NCI-H146 treated with DMSO at 0.1 percent for 48 hours (cell line): ENCODE measurements around the gene SUMO2.
"Not testable (repeated sequence)": the region's sequence is repeated elsewhere in the genome, so short reads cannot be mapped to it uniquely, and the experiment has no call there.

Experiments
- DNase-seq: peaks from one replicate; lab custom pipeline; 2025; ENCODE audit not compliant: unreplicated experiment; lab: John Stamatoyannopoulos, UW

SUMO2 gene

GRCh38 chr17:75182319-75182568 is 515 bp downstream of the SUMO2 start:
- no peak for DNase-seq

DNA sequence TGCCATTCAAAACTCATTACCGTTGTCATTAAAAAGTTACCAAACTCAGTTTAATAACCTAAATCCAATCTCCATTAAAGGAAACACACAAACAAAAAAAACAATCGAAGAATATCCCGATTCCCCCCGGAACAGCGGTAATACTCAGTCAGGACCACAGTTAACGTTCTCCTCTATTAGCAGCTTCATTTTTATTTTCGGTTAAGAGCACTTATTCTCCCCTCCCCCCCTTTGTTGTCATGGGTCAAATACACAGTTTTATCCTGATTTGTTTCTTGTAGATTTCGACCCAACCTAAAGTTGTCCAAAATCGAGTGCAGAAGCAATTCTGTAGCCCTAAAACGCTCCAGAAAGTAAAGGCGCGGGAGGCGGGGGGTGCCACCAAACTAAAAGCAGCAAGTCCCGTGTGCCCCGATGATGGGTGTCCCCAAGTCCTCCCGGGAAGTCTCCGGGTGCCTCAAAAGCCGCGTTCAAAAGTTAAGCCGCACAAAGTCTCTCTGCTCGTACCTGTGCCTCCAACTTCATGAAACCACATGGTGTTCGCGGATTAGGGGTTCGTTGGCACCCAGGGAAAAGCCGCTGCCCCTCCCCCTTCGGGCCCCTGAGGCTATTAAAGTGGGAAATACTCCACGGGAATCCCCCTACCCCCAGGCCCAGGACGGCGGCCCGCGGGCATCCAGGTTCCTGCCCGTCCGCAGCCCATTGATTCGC is 996 bp downstream of the SUMO2 start:
- DNase-seq = no peak

DNA sequence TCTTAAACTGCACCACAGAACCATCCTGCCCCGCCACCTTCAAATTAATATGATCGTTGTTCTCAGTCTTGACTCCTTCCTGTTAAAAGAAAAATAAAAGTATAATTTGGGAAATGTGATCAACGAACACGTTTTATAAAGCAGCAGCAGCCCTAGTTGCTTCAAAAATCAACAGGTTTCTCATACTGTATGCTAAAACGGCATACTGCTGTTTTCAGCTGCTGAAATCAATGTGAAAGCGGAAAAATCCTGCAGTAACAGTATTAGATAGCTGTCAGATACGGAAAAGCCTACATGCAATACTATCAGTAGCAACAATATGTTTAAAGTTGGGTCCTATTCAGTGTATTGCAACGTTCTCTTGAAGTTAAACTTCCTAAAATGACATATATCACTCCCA is 1.6 kb downstream of the SUMO2 start:
- no peak for DNase-seq

DNA sequence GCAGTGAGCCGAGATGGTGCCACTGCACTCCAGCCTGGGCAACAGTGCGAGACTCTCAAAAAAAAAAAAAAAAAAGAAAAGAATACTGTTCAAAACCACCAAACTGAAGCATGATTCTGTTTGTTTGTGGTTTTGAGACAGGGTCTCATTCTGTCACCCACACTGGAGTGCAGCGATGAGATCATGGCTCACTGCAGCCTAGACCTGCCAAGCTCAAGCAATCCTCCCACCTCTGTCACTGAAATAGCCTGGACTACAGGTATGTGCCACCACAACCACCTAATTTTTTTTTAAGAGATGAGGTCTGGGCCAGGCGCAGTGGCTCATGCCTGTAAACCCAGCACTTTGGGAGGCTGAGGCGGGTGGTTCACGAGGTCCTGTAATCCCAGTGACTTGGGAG is 4.3 kb downstream of the SUMO2 start:
- no peak for DNase-seq

- no peak for DNase-seq
Measured at GRCh38 chr17:75176625-75177024, 6.1 kb downstream of the SUMO2 start.

DNA sequence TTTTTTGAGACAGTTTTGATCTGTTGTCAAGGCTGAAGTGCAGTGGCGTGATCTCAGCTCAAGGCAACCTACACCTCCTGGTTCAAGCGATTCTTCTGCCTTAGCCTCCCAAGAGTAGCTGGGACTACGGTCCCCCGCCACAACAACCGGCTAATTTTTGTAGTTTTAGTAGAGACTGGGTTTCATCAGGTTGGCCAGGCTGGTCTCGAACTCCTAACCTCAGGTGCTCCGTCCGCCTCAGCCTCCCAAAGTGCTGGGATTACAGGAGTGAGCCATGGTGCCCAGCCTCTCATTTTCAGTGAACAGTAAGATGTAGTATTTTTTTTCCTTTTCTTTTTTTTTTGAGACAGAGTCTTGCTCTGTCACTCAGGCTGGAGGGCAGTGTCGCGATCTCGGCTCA is 7.8 kb downstream of the SUMO2 start:
- no peak for DNase-seq

- no peak for DNase-seq
Measured at GRCh38 chr17:75173526-75173925, 9.2 kb downstream of the SUMO2 start.

DNA sequence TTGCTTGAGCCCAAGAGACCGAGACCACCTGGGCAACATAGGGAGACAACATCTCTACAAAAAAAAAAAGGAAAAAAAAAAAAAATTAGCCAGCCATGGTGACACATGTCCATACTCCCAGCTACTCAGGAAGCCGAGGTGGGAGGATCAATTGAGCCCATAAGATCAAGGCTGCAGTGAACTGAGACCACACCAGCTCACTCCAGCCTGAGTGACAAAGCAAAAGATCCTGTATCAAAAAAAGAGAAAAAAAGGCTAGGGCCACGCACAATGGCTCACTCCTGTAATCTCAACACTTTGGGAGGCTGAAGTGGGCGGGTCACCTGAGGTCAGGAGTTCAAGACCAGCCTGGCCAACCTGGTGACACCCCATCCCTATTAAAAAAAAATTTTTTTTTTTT is 13.8 kb downstream of the SUMO2 start:
- DNase-seq = no peak

- DNase-seq = not testable (repeated sequence)
Measured at GRCh38 chr17:75164606-75165005, 18.2 kb downstream of the SUMO2 start.

GRCh38 chr17:75163074-75163473 is 19.7 kb downstream of the SUMO2 start:
- no peak for DNase-seq

DNA sequence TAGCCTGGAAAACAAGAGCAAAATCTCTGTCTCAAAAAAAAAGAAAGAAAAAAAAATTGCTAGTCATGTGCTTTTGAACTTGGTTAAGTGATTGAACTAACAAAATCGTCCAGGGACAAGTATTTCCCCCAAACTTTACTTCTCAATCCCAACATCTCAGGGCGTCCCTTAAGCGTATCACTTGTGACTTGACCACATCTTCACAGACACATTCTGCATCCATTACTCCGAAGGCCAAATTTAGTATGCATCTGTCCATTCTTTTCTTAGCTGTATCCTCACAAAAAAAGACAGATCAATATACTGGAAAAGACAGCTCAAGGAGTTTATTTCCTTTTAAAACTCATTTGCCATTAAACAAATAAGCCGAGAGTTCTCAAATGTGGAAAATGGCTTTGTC is 22.5 kb downstream of the SUMO2 start:
- no peak for DNase-seq

DNA sequence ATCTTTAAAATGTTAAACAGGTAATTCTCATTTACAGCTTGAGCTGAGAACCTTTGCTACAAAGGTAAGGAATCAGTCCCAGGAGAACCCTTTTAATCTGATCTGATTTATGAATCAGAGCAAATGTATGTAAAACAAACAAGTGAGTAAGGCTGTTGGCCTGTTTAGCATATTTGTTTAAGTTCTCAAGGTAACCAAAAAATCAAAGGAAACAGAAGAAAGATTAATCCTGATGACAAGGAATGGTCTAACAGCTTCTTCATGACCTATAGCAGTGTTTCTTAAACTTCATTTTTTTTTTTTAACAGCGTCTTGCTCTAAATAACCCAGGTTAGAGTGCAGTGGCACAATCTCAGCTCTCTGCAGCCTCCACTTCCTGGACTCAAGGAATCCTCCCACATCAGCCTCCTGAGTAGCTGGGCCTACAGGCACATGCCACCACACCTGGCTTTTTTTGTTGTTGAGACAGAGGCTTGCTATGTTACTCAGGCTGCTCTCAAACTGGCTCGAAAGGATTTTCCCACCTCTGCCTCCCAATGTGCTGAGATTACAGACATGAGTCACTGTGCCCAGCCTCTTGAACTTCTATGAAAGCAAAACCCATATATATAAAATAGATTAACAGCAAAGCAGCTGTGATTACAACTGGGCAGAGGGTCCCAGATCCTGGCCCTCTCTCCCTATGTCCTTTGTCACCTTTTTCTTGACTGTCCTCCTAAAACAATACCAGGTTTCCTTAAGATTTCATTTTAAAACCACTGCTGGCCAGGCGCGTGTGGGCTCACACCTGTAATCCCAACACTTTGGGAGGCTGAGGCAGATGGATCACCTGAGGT is 23.3 kb downstream of the SUMO2 start:
- no peak for DNase-seq

DNA sequence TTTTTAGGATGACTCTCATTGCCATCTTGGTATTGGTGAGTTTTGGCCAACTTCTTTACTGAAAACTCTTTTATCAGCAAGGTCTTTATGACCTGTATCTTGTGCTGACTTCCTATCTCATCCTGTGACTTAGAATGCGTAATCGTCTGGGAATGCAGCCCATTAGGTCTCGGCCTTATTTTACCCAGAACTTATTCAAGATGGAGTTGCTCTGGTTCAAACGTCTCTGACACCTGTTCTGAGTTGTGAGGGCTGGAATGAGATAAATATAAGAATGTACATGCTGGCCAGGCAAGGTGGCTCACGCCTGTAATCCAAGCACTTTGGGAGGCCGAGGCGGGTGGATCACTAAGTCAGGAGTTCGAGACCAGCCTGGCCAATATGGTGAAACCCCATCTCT is 24.3 kb downstream of the SUMO2 start:
- DNase-seq = not testable (repeated sequence)

DNA sequence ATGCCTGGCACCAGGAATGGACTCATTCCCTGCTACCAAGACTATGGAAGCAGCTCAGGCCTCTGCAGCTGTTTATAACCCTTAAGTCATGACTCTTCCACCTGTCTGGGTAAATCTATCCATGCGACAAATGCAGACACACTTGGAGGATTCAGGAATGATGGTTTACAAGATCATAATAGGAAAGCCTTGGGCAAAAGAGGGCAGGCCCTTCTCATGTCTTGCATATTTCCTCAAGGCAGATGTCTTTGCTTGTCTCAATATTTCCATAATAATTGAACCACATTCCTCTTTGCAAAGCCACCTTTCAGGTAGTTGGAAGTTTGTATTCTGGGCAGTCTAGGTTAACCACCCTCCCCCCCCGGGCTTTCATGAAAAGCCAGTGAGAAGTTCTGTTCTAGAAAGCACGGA is 27.6 kb downstream of the SUMO2 start:
- DNase-seq = no peak

DNA sequence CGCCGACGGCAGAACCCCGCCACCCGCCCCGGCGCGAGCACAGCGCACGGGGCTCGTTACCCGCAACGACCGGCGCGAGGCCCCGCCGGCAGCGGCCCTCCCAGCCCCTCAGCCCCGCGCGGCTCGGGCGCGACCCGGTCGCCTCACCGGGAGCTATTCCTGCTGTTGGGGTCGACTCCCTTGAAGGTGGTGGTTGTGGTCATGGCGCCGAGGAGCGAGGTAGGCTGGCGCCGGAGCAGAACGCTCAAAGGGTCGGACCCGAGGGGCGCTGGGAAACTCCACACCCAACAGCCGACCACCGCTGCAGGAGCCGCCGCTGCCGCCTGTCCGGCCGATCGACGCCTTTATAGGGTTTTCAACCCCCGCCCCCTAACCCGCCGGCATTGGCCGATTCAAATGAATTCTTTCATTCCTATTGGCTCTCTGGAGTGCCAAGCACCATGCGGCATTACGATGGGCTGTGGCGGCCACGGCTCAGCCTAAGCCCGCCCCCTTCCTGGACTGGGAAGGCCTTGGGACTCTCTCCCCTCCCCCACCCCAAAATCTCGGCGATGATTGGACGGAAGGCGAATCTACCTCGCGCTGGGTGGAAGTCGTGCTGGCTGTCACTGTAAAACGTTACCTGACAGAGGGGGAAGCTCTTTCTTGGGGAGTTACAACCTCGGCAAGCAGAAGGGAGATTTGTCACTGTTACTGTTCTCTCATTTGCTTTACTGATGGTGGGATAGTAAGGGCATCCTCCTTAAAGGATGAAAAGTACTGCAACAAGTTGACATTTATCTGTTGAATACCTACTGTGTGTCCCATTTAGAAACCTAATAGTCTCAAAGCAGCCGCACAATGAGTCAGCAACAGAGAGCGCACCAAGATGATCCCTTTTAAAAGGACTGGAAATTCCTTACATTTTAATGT is 28.3 kb downstream of the SUMO2 start, which contains the start of gene JPT1:
Gene JPT1, minus strand, starts transcription at position 318 of the 912 bp plus-strand sequence. Its CDS starts 115 bp downstream, at position 203.
- peak; percentile 94 for DNase-seq

DNA sequence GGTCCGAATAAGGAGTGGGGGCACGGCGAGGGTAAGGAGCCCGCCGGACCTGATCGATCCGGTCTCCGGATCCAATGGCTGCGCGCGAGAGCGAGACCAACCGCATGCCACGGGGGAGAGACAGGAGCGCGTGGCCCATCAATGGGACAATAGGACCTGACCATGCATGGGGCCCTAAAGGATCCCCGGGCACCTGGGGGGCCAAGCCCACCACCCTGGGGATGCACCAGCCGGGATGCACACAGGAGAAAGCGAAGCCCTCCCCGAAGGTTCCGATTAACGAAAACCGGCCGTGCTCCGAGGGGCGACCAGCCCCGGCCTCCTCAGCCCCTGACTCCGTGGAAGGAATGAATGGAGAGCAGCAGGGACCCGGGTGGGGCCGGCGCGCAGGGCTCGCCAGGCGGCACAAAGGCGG is 29.0 kb downstream of the SUMO2 start:
- DNase-seq = no peak

DNA sequence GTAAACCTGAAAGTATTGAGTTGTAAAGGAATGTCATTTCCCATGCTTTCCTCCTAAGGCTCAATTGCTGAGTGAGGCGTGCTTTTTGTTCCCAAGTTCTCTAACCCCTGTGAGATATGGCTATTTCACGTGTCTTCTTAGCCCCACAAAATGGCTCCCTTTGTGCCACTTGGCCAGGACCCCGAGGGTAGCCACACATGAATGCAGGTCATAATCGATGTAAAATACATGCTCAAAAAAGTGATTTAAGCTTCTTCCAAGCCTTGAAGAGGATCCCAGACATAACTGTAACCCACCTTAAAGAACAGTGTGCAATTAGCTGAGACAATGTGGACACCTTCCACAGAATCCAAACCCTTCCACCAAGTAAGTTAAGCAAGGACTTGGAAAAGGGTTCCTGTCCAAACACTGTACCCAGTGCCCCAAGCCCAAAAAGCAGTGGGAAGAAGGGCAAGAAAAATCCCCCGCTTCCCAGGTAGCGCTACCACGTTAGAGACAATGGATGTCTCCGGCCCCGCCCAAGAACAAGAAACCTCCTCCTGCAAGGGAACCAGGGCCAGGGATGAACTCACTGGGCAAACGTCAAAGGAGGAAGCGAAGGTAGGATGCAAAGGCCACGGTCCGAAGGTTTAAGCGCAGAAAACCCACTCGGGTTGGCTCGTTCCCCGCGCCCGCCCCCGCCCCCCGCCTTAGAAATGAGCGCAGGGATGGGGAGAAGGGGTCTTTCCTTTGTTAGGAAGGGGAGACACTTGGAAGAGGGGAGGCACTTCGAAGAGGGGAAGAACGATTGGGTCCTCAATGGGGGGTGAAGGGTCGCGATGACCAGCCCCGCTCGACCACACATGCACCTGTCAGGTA is 29.6 kb downstream of the SUMO2 start:
- peak; percentile 33 for DNase-seq

DNA sequence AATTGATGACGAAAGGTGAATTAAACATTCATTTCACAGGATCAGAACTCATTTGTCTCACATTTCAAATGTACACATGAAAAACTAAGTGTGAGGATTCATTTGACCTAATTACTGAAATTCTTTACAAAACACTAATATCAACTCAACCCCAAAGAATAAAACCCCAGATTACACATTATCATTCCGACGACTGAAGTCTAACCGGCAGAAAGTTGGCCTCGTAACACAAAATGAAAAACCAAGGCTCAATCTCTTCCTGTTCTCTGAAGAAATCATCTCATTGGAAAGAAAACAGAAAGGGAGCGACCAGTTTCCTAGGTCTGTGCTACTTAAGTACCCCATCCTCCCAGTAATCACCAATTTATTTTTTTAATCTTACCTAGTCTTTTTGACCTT is 30.2 kb downstream of the SUMO2 start:
- DNase-seq = no peak

DNA sequence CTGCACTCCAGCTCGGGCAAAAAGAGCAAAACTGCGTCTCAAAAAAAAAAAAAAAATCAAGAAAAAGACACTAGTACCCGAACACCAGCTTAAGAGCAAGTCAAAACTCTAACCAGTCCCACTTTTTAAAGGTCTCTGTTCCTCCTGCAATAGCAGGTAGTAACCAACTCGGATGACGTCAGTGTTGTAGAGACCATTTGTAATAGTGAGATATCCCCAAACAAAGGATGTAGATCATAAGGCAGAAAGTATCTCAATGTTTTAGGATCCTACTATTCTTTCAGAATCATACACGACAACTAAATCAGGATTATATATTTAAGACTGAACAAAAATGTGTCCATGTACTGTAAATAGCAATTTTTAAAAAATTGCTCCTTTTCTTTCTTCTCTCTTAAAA is 30.8 kb downstream of the SUMO2 start:
- no peak for DNase-seq

DNA sequence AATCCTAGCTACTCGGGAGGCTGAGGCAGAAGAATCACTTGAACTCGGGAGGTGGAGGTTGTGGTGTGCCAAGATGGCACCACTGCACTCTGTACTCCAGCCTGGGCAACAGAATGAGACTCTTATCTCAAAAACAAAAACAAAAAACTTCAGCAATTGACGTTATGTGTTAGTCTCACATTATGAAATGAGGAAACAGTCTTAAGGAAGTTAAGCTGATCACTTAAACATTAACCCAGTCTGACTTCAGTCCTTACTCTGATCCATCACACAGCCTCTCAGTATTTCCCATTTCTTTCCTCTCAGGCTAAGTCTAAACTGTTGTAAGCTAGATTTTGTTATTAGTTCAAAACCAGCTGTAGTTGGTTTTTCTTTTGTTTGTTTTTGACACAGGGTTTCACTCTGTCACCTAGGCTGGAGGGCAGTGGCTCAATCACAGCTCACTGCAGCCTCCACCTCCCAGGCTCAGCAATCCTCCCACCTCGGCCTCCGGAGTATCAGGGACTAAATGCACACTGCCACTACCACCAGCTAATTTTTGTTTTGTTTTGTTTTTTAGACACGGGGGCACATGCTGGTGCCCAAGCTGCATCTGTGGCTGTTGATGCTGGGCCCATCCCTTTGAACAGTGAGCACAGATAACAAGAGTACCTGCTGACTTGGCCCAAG is 34.7 kb downstream of the SUMO2 start:
- DNase-seq = no peak
